Measurements from ENCODE around the gene MDH1.

Gene MDH1

GRCh38 chr2:63632382-63632781 lies 43.6 kb downstream of the MDH1 start:
- DNase-seq (ENCODE audit: low read depth) = no peak

- no peak for DNase-seq (ENCODE audit: low read depth)
Observed at GRCh38 chr2:63639344-63639743, 50.6 kb downstream of the MDH1 start.

- no peak for DNase-seq (ENCODE audit: low read depth)
Observed at GRCh38 chr2:63642946-63643345, 54.2 kb downstream of the MDH1 start.

- DNase-seq (ENCODE audit: low read depth) = no peak
Observed at GRCh38 chr2:63643486-63643885, 54.7 kb downstream of the MDH1 start.

GRCh38 chr2:63648632-63649031 lies 59.9 kb downstream of the MDH1 start:
- DNase-seq (ENCODE audit: low read depth) = no peak

GRCh38 chr2:63649829-63650228 lies 61.1 kb downstream of the MDH1 start:
- DNase-seq (ENCODE audit: low read depth) = no peak

GRCh38 chr2:63650756-63651155 lies 62.0 kb downstream of the MDH1 start:
- DNase-seq (ENCODE audit: low read depth) = no peak

GRCh38 chr2:63651356-63651755 lies 62.6 kb downstream of the MDH1 start:
- DNase-seq (ENCODE audit: low read depth) = no peak

- DNase-seq (ENCODE audit: low read depth) = no peak
Observed at GRCh38 chr2:63651861-63652651, 63.3 kb downstream of the MDH1 start.

- no peak for DNase-seq (ENCODE audit: low read depth)
Observed at GRCh38 chr2:63652652-63652985, 63.9 kb downstream of the MDH1 start.

- no peak for DNase-seq (ENCODE audit: low read depth)
Observed at GRCh38 chr2:63654959-63655358, 66.2 kb downstream of the MDH1 start.
